Keratinocyte (primary cell): Measurements from ENCODE around the gene DNAJA3. TPM values are rescaled to one million over a fixed set of nuclear protein-coding genes. Genes with fewer than 3 reads are reported as not detected.
A peak's percentile ranks its signal among the peaks of the same experiment; 100 is the strongest.

Experiments
- DNase-seq: peaks from one replicate; pipeline ENCODE4 v3.0.0-alpha.2; 2011; ENCODE audit warnings: low read depth, missing footprints, low spot score
- FAIRE-seq: peaks from 2 replicates; lab custom pipeline; 2011; peaks lifted over from hg19 to GRCh38; lab: Jason Lieb, UNC
- H2AFZ ChIP-seq: 2 replicates; pipeline ENCODE4 v1.6.0; 2012; ENCODE audit warnings: low read length, control low read depth, inconsistent platforms; ENCODE audit not compliant: control insufficient read depth
- H3K27ac ChIP-seq: 2 replicates; pipeline ENCODE4 v1.5.1; 2011; ENCODE audit warnings: low read length; ENCODE audit not compliant: control insufficient read depth, insufficient read depth
- H3K27me3 ChIP-seq: 3 replicates; pipeline ENCODE4 v1.6.0; 2011; ENCODE audit warnings: low read length; ENCODE audit not compliant: control insufficient read depth, insufficient read depth; ENCODE audit errors: extremely low read depth
- H3K36me3 ChIP-seq, 2 experiments: 2 replicates in 1 of 2; 3 replicates in 1 of 2; pipeline ENCODE4 v1.5.1; 2011; ENCODE audit warnings: low read length in 2 of 2, mild to moderate bottlenecking in 1 of 2; ENCODE audit not compliant: control insufficient read depth in 2 of 2, insufficient read depth in 2 of 2; ENCODE audit errors: extremely low read depth in 1 of 2
- H3K4me1 ChIP-seq: 3 replicates; pipeline ENCODE4 v1.5.1; 2011; ENCODE audit warnings: low read length; ENCODE audit not compliant: control insufficient read depth, insufficient read depth; ENCODE audit errors: extremely low read depth
- H3K4me2 ChIP-seq: 3 replicates; pipeline ENCODE4 v1.6.0; 2011; ENCODE audit warnings: low read depth, low read length; ENCODE audit not compliant: control insufficient read depth, insufficient read depth; ENCODE audit errors: extremely low read depth
- H3K4me3 ChIP-seq, 3 experiments: fragments of 200-600 bp in 1 of 3; sonication (generic) in 1 of 3; 2 replicates in 2 of 3; 3 replicates in 1 of 3; pipeline ENCODE4 v1.5.1; 2011 to 2016; ENCODE audit warnings: low read length in 3 of 3, mild to moderate bottlenecking in 3 of 3, control low read depth in 2 of 3, inconsistent platforms in 1 of 3, low read depth in 1 of 3, mixed read lengths in 1 of 3, mixed run types in 1 of 3, moderate library complexity in 1 of 3; ENCODE audit not compliant: control insufficient read depth in 2 of 3, insufficient read depth in 2 of 3; ENCODE audit errors: extremely low read depth in 1 of 3
- H3K79me2 ChIP-seq: 2 replicates; pipeline ENCODE4 v1.6.0; 2012; ENCODE audit warnings: low read length; ENCODE audit not compliant: control insufficient read depth, insufficient read depth
- H3K9ac ChIP-seq: 3 replicates; pipeline ENCODE4 v1.6.0; 2011; ENCODE audit warnings: low read length; ENCODE audit not compliant: control insufficient read depth, insufficient read depth; ENCODE audit errors: extremely low read depth
- H3K9me1 ChIP-seq: 3 replicates; pipeline ENCODE4 v1.6.0; 2011; ENCODE audit warnings: low read length; ENCODE audit not compliant: control insufficient read depth, insufficient read depth; ENCODE audit errors: extremely low read depth
- H3K9me3 ChIP-seq: 2 replicates; pipeline ENCODE4 v1.5.1; 2012; ENCODE audit warnings: low read depth, low read length; ENCODE audit not compliant: control insufficient read depth
- H4K20me1 ChIP-seq: 3 replicates; pipeline ENCODE4 v1.6.0; 2011; ENCODE audit warnings: low read length; ENCODE audit not compliant: control insufficient read depth, insufficient read depth; ENCODE audit errors: extremely low read depth
- EZH2 ChIP-seq: IDR thresholded peaks from one replicate; pipeline ENCODE4 v1.6.1; 2012; ENCODE audit warnings: inconsistent platforms, mild to moderate bottlenecking, low read length, moderate library complexity
- dilution Hi-C: fragments of 300-500 bp; cut with MboI; formaldehyde crosslinking; loops from one replicate; pipeline ENCODE4 v1.7.0; 2020; ENCODE audit warnings: low sequenced_read_pairs; ENCODE audit not compliant: extremely low pct_ligation_motif_present
- polyA plus RNA-seq, 5 experiments: library from polyadenylated mRNA; depleted of rRNA in 3 of 5; stranded (reverse) in 3 of 5; stranded (forward) in 1 of 5; unstranded in 1 of 5; fragments of >200 nt; gene quantifications; 1 replicate in 1 of 5; 2 replicates in 3 of 5; 3 replicates in 1 of 5; pipeline versions ENCODE4 v1.2.1 to v1.2.3, GENCODE V29; 2011 to 2012; ENCODE audit warnings: missing spikeins in 2 of 5, low read depth in 1 of 5, low replicate concordance in 1 of 5
- TF ChIP-seq, protein P1 (sequence below), 3 experiments: IDR thresholded peaks in 1 of 3; conservative IDR thresholded peaks in 1 of 3; optimal IDR thresholded peaks in 1 of 3; 2 replicates in 2 of 3; 3 replicates in 1 of 3; pipeline versions ENCODE3 to v1.5.1; 2011; ENCODE audit warnings: low read length in 3 of 3, mild to moderate bottlenecking in 3 of 3, moderate library complexity in 2 of 3, control low read depth in 1 of 3, inconsistent platforms in 1 of 3; ENCODE audit not compliant: insufficient read depth in 2 of 3; ENCODE audit errors: extremely low read depth in 1 of 3

Gene DNAJA3
- polyA plus RNA-seq, 1 donor (not counting 4 experiments of a cell fraction or from before 2014, with no cell fraction given) = 48.4 TPM

GRCh38 chr16:4486126-4486893 lies 60.6 kb downstream of the DNAJA3 start:
- Histone ChIP-seq H3K4me1 (peaks cover 41% of the 10 kb centered on the region), H3K4me2 (no peak overlapping the region), H4K20me1 (no peaks in the 10 kb centered on the region), H3K79me2 (peaks cover 73% of the 10 kb centered on the region), H3K27ac (no peak overlapping the region), H3K9me3 (no peaks in the 10 kb centered on the region), H3K27me3 (no peaks in the 10 kb centered on the region), H2AFZ (no peak overlapping the region), H3K9ac (no peak overlapping the region), H3K4me3 (no peak overlapping the region), H3K36me3 (peaks cover 9 to 31% of the 10 kb centered on the region in 2 experiments), H3K9me1 (peaks cover 2% of the 10 kb centered on the region)
- TF ChIP-seq, protein P1, sequence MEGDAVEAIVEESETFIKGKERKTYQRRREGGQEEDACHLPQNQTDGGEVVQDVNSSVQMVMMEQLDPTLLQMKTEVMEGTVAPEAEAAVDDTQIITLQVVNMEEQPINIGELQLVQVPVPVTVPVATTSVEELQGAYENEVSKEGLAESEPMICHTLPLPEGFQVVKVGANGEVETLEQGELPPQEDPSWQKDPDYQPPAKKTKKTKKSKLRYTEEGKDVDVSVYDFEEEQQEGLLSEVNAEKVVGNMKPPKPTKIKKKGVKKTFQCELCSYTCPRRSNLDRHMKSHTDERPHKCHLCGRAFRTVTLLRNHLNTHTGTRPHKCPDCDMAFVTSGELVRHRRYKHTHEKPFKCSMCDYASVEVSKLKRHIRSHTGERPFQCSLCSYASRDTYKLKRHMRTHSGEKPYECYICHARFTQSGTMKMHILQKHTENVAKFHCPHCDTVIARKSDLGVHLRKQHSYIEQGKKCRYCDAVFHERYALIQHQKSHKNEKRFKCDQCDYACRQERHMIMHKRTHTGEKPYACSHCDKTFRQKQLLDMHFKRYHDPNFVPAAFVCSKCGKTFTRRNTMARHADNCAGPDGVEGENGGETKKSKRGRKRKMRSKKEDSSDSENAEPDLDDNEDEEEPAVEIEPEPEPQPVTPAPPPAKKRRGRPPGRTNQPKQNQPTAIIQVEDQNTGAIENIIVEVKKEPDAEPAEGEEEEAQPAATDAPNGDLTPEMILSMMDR (optimal IDR thresholded peaks at IDR 0.05 in 1 of 3, IDR thresholded peaks at IDR 0.05 in 1 of 3, conservative IDR thresholded peaks at IDR 0.05 in 1 of 3; ENCODE audit: extremely low read depth in 1 of 3, insufficient read depth in 2 of 3, low read length in 3 of 3) = no peak
- no peak for TF ChIP-seq EZH2
- dilution Hi-C loops = no loop called here
- FAIRE-seq (no peak), DNase-seq (no peak)

DNA sequence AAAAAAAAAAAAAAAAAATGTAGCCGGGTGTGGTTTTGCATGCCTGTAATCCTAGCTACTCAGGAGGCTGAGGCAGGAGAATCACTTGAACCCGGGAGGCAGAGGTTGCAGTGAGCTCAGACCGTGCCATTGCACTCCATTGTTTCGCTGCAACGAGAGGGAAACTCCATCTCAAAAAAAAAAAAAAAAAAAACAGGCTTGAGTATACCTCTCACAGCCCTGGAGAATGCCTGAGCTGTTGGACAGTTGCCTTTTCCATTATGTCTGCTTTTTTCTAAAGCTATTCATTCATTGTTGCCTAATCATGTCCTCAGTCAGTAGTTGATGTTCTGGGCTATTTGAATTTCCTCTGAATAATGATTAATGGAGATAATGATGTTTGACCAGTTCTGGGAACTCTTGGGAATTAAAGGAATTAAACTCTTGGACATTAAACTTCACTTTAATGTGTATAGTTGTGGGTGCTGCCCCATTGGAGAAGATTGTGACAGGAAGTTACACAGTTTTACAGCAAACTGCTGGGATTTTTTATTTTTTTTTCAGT lies 62.4 kb downstream of the DNAJA3 start:
- DNase-seq = no peak
- Histone ChIP-seq H3K9ac (no peak overlapping the region), H3K9me1 (peaks cover 2% of the 10 kb centered on the region), H3K4me2 (peak overlapping the region; percentile 26), H3K9me3 (no peaks in the 10 kb centered on the region), H3K27ac (peak overlapping the region; percentile 65), H3K79me2 (peaks cover 73% of the 10 kb centered on the region), H3K27me3 (no peaks in the 10 kb centered on the region), H3K4me3 (peak overlapping the region in 1 of 3 experiments; percentile 30), H3K4me1 (peaks cover 30% of the 10 kb centered on the region), H2AFZ (no peak overlapping the region), H3K36me3 (peaks cover 9 to 36% of the 10 kb centered on the region in 2 experiments), H4K20me1 (no peaks in the 10 kb centered on the region)
- TF ChIP-seq, protein P1 (optimal IDR thresholded peaks at IDR 0.05 in 1 of 3, IDR thresholded peaks at IDR 0.05 in 1 of 3, conservative IDR thresholded peaks at IDR 0.05 in 1 of 3; ENCODE audit: extremely low read depth in 1 of 3, insufficient read depth in 2 of 3, low read length in 3 of 3) = no peak
- no peak for TF ChIP-seq EZH2
- FAIRE-seq = no peak
- dilution Hi-C loops = no loop called here
